Esophagus squamous epithelium (tissue), 4 donors: ENCODE results near the gene FERMT2.

Experiments used
- POLR2A ChIP-seq, 4 donors: fragments of 450-650 bp; IDR thresholded peaks; one replicate each; pipeline ENCODE4 v1.6.1; 2017; ENCODE audit warnings: antibody characterized with exemption in 4 of 4, mild to moderate bottlenecking in 4 of 4, moderate library complexity in 3 of 4
- TF ChIP-seq, protein P1 (sequence below), 6 experiments: fragments of 450-650 bp in 4 of 6; fragments of 200-600 bp in 2 of 6; sonication (generic) in 2 of 6; IDR thresholded peaks; one replicate each; pipeline ENCODE4 v1.5.1; 2016 to 2019; ENCODE audit warnings: antibody characterized with exemption in 6 of 6, mild to moderate bottlenecking in 4 of 6, moderate library complexity in 4 of 6

DNA sequence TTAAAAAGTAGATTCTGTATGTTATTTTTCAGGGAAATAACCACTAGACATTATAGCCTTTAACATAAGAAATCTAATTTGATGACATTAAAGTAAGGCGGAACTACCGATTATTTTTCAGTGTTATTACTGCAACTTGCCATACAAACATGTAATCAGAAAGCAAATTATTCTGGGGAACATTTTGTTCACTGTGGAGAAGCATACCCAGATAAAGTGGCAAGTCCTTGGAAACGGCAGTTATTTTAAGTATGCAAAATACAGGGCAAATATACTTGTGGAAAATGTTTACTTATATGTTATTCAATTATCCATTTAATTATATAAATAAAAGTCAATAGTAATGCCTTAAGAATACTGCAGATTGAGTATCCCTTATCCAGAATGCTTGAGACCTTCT is 71.9 kb downstream of the FERMT2 start:
- TF ChIP-seq POLR2A (IDR thresholded peaks at IDR 0.05): no peak
- TF ChIP-seq, protein P1, sequence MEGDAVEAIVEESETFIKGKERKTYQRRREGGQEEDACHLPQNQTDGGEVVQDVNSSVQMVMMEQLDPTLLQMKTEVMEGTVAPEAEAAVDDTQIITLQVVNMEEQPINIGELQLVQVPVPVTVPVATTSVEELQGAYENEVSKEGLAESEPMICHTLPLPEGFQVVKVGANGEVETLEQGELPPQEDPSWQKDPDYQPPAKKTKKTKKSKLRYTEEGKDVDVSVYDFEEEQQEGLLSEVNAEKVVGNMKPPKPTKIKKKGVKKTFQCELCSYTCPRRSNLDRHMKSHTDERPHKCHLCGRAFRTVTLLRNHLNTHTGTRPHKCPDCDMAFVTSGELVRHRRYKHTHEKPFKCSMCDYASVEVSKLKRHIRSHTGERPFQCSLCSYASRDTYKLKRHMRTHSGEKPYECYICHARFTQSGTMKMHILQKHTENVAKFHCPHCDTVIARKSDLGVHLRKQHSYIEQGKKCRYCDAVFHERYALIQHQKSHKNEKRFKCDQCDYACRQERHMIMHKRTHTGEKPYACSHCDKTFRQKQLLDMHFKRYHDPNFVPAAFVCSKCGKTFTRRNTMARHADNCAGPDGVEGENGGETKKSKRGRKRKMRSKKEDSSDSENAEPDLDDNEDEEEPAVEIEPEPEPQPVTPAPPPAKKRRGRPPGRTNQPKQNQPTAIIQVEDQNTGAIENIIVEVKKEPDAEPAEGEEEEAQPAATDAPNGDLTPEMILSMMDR (IDR thresholded peaks at IDR 0.05): no peak
